Measurements from ENCODE around the gene NEGR1. TPM values are rescaled to one million over a fixed set of nuclear protein-coding genes. Genes with fewer than 3 reads are reported as not detected.

The NEGR1 gene
- total and polyA plus RNA-seq, 3 donors from 2014 or later = 2.9 to 7.6 (median 3.1) TPM

GRCh38 chr1:71462247-71462646 is 820.1 kb downstream of the NEGR1 start:
- intact Hi-C loops (cut with DNase I; ENCODE audit: low total_unique reads) = no loop called here
- no peak for DNase-seq
- no peak overlapping the region for H3K27ac ChIP-seq
- H3K27me3 ChIP-seq = no peaks in the 10 kb centered on the region
- H3K4me3 ChIP-seq = no peak overlapping the region
- no peaks in the 10 kb centered on the region for H3K36me3 ChIP-seq (ENCODE audit: low read depth, missing control alignments)
- peaks cover 16% of the 10 kb centered on the region for H3K4me1 ChIP-seq
- TF ChIP-seq POLR2A (IDR thresholded peaks at IDR 0.05) = no peak
- no peak for TF ChIP-seq CTCF (IDR thresholded peaks at IDR 0.05)
- H3K9me3 ChIP-seq = no peaks in the 10 kb centered on the region

- WGBS, 2 donors = 72 to 75% methylated on average over 2 of the region's 2 CpGs
- Histone ChIP-seq H3K27ac (no peak overlapping the region), H3K4me1 (peaks cover 16% of the 10 kb centered on the region), H3K4me3 (no peak overlapping the region), H3K36me3 (ENCODE audit: low read depth, missing control alignments) (no peaks in the 10 kb centered on the region), H3K27me3 (no peaks in the 10 kb centered on the region), H3K9me3 (no peaks in the 10 kb centered on the region)
- no peak for TF ChIP-seq CTCF (IDR thresholded peaks at IDR 0.05)
- TF ChIP-seq POLR2A (IDR thresholded peaks at IDR 0.05) = no peak
- intact Hi-C loops (cut with DNase I; ENCODE audit: low total_unique reads) = no loop called here
- no peak for DNase-seq
Observed at GRCh38 chr1:71461416-71461815, 820.9 kb downstream of the NEGR1 start.

DNA sequence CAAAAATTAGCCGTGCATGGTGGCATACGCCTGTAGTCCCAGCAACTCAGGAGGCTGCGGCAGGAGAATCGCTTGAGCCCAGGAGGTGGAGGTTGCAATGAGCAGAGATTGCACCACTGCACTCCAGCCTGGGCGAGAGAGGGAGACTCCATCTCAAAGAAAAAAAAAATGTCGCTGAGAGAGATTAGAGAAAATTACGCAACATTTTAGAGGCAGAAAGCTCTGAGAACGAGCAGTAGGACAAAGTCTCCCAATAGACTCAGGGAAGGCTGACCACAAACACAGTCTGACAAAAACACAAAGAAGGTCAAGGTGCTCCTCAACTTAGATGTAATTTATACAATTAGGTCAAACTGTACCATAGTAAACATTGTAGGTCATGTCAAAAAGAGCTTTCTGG is 833.9 kb downstream of the NEGR1 start:
- H3K27ac ChIP-seq = no peak overlapping the region
- H3K9me3 ChIP-seq = no peaks in the 10 kb centered on the region
- no peaks in the 10 kb centered on the region for H3K36me3 ChIP-seq (ENCODE audit: low read depth, missing control alignments)
- no peak for DNase-seq
- intact Hi-C loops (cut with DNase I; ENCODE audit: low total_unique reads) = no loop called here
- no peak for TF ChIP-seq CTCF (IDR thresholded peaks at IDR 0.05)
- no peak for TF ChIP-seq POLR2A (IDR thresholded peaks at IDR 0.05)
- 84 to 91% methylated on average over 7 of the region's 8 CpGs for WGBS, 2 donors
- H3K27me3 ChIP-seq = no peaks in the 10 kb centered on the region
- H3K4me3 ChIP-seq = no peak overlapping the region
- no peaks in the 10 kb centered on the region for H3K4me1 ChIP-seq

- Histone ChIP-seq H3K27me3 (no peaks in the 10 kb centered on the region), H3K9me3 (no peaks in the 10 kb centered on the region), H3K27ac (no peak overlapping the region), H3K36me3 (ENCODE audit: low read depth, missing control alignments) (no peaks in the 10 kb centered on the region), H3K4me1 (no peaks in the 10 kb centered on the region), H3K4me3 (no peak overlapping the region)
- DNase-seq = no peak
- WGBS, 2 donors = 75 to 82% methylated on average over 2 of the region's 2 CpGs
- intact Hi-C loops (cut with DNase I; ENCODE audit: low total_unique reads) = no loop called here
- TF ChIP-seq POLR2A (IDR thresholded peaks at IDR 0.05) (no peak), CTCF (IDR thresholded peaks at IDR 0.05) (no peak)
Observed at GRCh38 chr1:71438626-71439025, 843.7 kb downstream of the NEGR1 start.

DNA sequence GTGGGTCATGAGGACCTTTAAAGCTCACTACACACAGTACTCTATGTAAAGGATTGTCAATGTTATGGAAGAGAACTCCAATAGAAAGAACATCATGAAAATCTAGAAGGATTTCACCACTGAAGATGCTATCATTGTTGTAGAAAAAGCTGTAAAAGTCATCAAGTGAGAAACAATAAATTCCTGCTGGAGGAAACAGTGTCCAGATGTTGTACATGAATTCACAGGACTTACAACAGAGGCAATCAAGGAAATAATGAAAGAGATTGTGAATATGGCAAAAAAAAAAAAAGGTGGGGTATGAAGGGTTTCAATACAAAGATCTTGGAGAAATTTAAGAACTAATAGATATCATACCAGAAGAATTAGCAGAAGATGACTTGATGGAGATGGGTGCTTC is 846.4 kb downstream of the NEGR1 start:
- H3K27ac ChIP-seq = no peak overlapping the region
- no peak for TF ChIP-seq CTCF (IDR thresholded peaks at IDR 0.05)
- TF ChIP-seq POLR2A (IDR thresholded peaks at IDR 0.05) = no peak
- no peak overlapping the region for H3K4me3 ChIP-seq
- H3K27me3 ChIP-seq = no peaks in the 10 kb centered on the region
- H3K4me1 ChIP-seq = no peaks in the 10 kb centered on the region
- intact Hi-C loops (cut with DNase I; ENCODE audit: low total_unique reads) = no loop called here
- DNase-seq = no peak
- H3K9me3 ChIP-seq = no peaks in the 10 kb centered on the region
- no peaks in the 10 kb centered on the region for H3K36me3 ChIP-seq (ENCODE audit: low read depth, missing control alignments)

Measured in testis (tissue), 3 donors.